Nephron (organoid): ENCODE measurements around the gene PPFIA1.

ENCODE experiments used
- H3K27ac Mint-ChIP-seq, 3 experiments: 2 replicates each; pipeline ENCODE4 v1.8.0; 2020; ENCODE audit warnings: mixed read lengths in 3 of 3, mild to moderate bottlenecking in 2 of 3, moderate library complexity in 1 of 3
- H3K27me3 Mint-ChIP-seq: 2 replicates; pipeline ENCODE4 v1.8.0; 2021; ENCODE audit warnings: low read depth, mild to moderate bottlenecking, moderate library complexity, mixed read lengths
- H3K36me3 Mint-ChIP-seq: 2 replicates; pipeline ENCODE4 v1.8.0; 2020; ENCODE audit warnings: low read depth, mixed read lengths
- H3K4me1 Mint-ChIP-seq: 2 replicates; pipeline ENCODE4 v1.8.0; 2020; ENCODE audit warnings: mixed read lengths
- H3K4me3 Mint-ChIP-seq, 3 experiments: 2 replicates each; pipeline ENCODE4 v1.8.0; 2020; ENCODE audit warnings: mild to moderate bottlenecking in 3 of 3, mixed read lengths in 3 of 3, moderate library complexity in 2 of 3
- H3K9me3 Mint-ChIP-seq: 2 replicates; pipeline ENCODE4 v1.8.0; 2020; ENCODE audit warnings: mixed read lengths
- CTCF ChIP-seq, 3 experiments: fragments of 200-600 bp; sonication (generic); IDR thresholded peaks; one replicate each; pipeline ENCODE4 v1.5.0; 2021; ENCODE audit warnings: antibody characterized with exemption in 3 of 3; ENCODE audit not compliant: unreplicated experiment in 3 of 3

The PPFIA1 gene

GRCh38 chr11:70240337-70240736 lies 30.2 kb upstream of the PPFIA1 start:
- H3K4me1 Mint-ChIP-seq, result no peaks in the 10 kb centered on the region
- no peak for TF ChIP-seq CTCF (IDR thresholded peaks at IDR 0.05; ENCODE audit: unreplicated experiment in 3 of 3)
- H3K4me3 Mint-ChIP-seq, result no peak overlapping the region
- H3K36me3 Mint-ChIP-seq, result no peaks in the 10 kb centered on the region
- H3K9me3 Mint-ChIP-seq, result no peaks in the 10 kb centered on the region
- no peak overlapping the region for H3K27ac Mint-ChIP-seq
- H3K27me3 Mint-ChIP-seq, result peaks cover 18% of the 10 kb centered on the region

- Mint-ChIP-seq H3K4me1 (no peaks in the 10 kb centered on the region), H3K27ac (no peak overlapping the region), H3K27me3 (peaks cover 20% of the 10 kb centered on the region), H3K9me3 (no peaks in the 10 kb centered on the region), H3K36me3 (no peaks in the 10 kb centered on the region), H3K4me3 (no peak overlapping the region)
- no peak for TF ChIP-seq CTCF (IDR thresholded peaks at IDR 0.05; ENCODE audit: unreplicated experiment in 3 of 3)
These were observed 28.8 kb upstream of the PPFIA1 start for GRCh38 chr11:70241709-70242108.

GRCh38 chr11:70242885-70243284 lies 27.6 kb upstream of the PPFIA1 start:
- no peaks in the 10 kb centered on the region for H3K4me1 Mint-ChIP-seq
- H3K9me3 Mint-ChIP-seq, result no peaks in the 10 kb centered on the region
- H3K4me3 Mint-ChIP-seq, result no peak overlapping the region
- peaks cover 22% of the 10 kb centered on the region for H3K27me3 Mint-ChIP-seq
- no peak overlapping the region for H3K27ac Mint-ChIP-seq
- TF ChIP-seq CTCF (IDR thresholded peaks at IDR 0.05; ENCODE audit: unreplicated experiment in 3 of 3), result no peak
- no peaks in the 10 kb centered on the region for H3K36me3 Mint-ChIP-seq

- Mint-ChIP-seq H3K36me3 (no peaks in the 10 kb centered on the region), H3K4me3 (no peak overlapping the region), H3K27me3 (peaks cover 27% of the 10 kb centered on the region), H3K27ac (no peak overlapping the region), H3K9me3 (no peaks in the 10 kb centered on the region), H3K4me1 (no peaks in the 10 kb centered on the region)
- TF ChIP-seq CTCF (IDR thresholded peaks at IDR 0.05; ENCODE audit: unreplicated experiment in 3 of 3), result no peak
These were observed 26.4 kb upstream of the PPFIA1 start for GRCh38 chr11:70243912-70244652.

- Mint-ChIP-seq H3K4me3 (no peak overlapping the region), H3K27me3 (peaks cover 23% of the 10 kb centered on the region)
- TF ChIP-seq CTCF (IDR thresholded peaks at IDR 0.05; ENCODE audit: unreplicated experiment in 3 of 3), result no peak
These were observed 25.8 kb upstream of the PPFIA1 start for GRCh38 chr11:70244698-70245097.

GRCh38 chr11:70246196-70246595 lies 24.3 kb upstream of the PPFIA1 start:
- H3K4me1 Mint-ChIP-seq, result no peaks in the 10 kb centered on the region
- no peak overlapping the region for H3K4me3 Mint-ChIP-seq
- H3K36me3 Mint-ChIP-seq, result no peaks in the 10 kb centered on the region
- no peak overlapping the region for H3K27ac Mint-ChIP-seq
- no peak for TF ChIP-seq CTCF (IDR thresholded peaks at IDR 0.05; ENCODE audit: unreplicated experiment in 3 of 3)
- no peaks in the 10 kb centered on the region for H3K9me3 Mint-ChIP-seq
- H3K27me3 Mint-ChIP-seq, result peaks cover 13% of the 10 kb centered on the region

More at GRCh38 chr11:70244698-70245097, 25.8 kb upstream of the PPFIA1 start:
- Mint-ChIP-seq H3K36me3 (no peaks in the 10 kb centered on the region), H3K27ac (no peak overlapping the region), H3K4me1 (no peaks in the 10 kb centered on the region), H3K9me3 (no peaks in the 10 kb centered on the region)
